Glutamatergic neuron (in vitro differentiated cells): ENCODE measurements around the gene DNAJA4. TPM values are rescaled to one million over a fixed set of nuclear protein-coding genes. Genes with fewer than 3 reads are reported as not detected.

Experiments
- DNase-seq: peaks from one replicate; pipeline ENCODE4 v3.0.0; 2022
- H3K27ac Mint-ChIP-seq: one replicate; pipeline ENCODE4 v1.8.0; 2020; ENCODE audit warnings: mild to moderate bottlenecking, mixed read lengths, inconsistent platforms; ENCODE audit not compliant: unreplicated experiment
- H3K27me3 Mint-ChIP-seq: one replicate; pipeline ENCODE4 v1.8.0; 2020; ENCODE audit warnings: mild to moderate bottlenecking, moderate library complexity, mixed read lengths, inconsistent platforms; ENCODE audit not compliant: unreplicated experiment
- H3K36me3 Mint-ChIP-seq: one replicate; pipeline ENCODE4 v1.8.0; 2020; ENCODE audit warnings: mild to moderate bottlenecking, mixed read lengths, inconsistent platforms; ENCODE audit not compliant: unreplicated experiment
- H3K4me1 Mint-ChIP-seq: one replicate; pipeline ENCODE4 v1.8.0; 2020; ENCODE audit warnings: mild to moderate bottlenecking, low read depth, mixed read lengths, inconsistent platforms; ENCODE audit not compliant: unreplicated experiment
- H3K4me3 Mint-ChIP-seq: one replicate; pipeline ENCODE4 v1.8.0; 2020; ENCODE audit warnings: mild to moderate bottlenecking, mixed read lengths, inconsistent platforms; ENCODE audit not compliant: unreplicated experiment
- H3K9me3 Mint-ChIP-seq: one replicate; pipeline ENCODE4 v1.8.0; 2020; ENCODE audit warnings: mild to moderate bottlenecking, moderate library complexity, mixed read lengths, inconsistent platforms; ENCODE audit not compliant: unreplicated experiment
- CTCF ChIP-seq: fragments of 200-600 bp; sonication (generic); IDR thresholded peaks from one replicate; pipeline ENCODE4 v1.5.0; 2021; ENCODE audit not compliant: partially characterized antibody, unreplicated experiment
- long read RNA-seq: library from polyadenylated mRNA; unstranded; transcript quantifications from one replicate; pipeline ENCODE4 v2.0.0, GENCODE V29; 2020; ENCODE audit not compliant: unreplicated experiment
- total RNA-seq: library from RNA; stranded (reverse); fragmentation: NEBNext Ultra II Directional; extraction: Animal tissue kit (Norgen Biotek cat#: 25700); gene quantifications from one replicate; pipeline ENCODE4 v1.2.1, GENCODE V29; 2021; ENCODE audit not compliant: unreplicated experiment

DNAJA4 gene
- total RNA-seq, result 2.4 TPM
- long read RNA-seq, partial matches to known transcripts, result 0 of 1 reads
- long read RNA-seq, other reads (novel, unspliced or antisense), result 0 of 1 reads

- Mint-ChIP-seq H3K4me3 (peak within 1 kb of the TSS; percentile 75), H3K27me3 (peaks cover 5% of the 10 kb centered on the region), H3K27ac (no peak within 1 kb of the TSS), H3K36me3 (no peaks in the 10 kb centered on the region), H3K4me1 (peaks cover 9% of the 10 kb centered on the region), H3K9me3 (peaks cover 2% of the 10 kb centered on the region)
- DNase-seq, result peak; percentile 44
- no peak for TF ChIP-seq CTCF
These were observed at the start of gene DNAJA4 for GRCh38 chr15:78264304-78265136. Gene DNAJA4 (plus strand): TSS chr15:78264562. CDS start chr15:78264764, 202 bp downstream.

- peaks cover 9% of the 10 kb centered on the region for H3K27me3 Mint-ChIP-seq
- TF ChIP-seq CTCF, result no peak
- H3K9me3 Mint-ChIP-seq, result peaks cover 2% of the 10 kb centered on the region
- peak overlapping the region; percentile 46 for H3K27ac Mint-ChIP-seq
- H3K4me1 Mint-ChIP-seq, result peaks cover 15% of the 10 kb centered on the region
- no peak for DNase-seq
- no peak overlapping the region for H3K4me3 Mint-ChIP-seq
- no peaks in the 10 kb centered on the region for H3K36me3 Mint-ChIP-seq
These were observed 47.9 kb upstream of the DNAJA4 start for GRCh38 chr15:78216276-78217104.

GRCh38 chr15:78220713-78221112 is 43.6 kb upstream of the DNAJA4 start:
- Mint-ChIP-seq H3K4me3 (peak overlapping the region; percentile 16), H3K27me3 (peaks cover 4% of the 10 kb centered on the region), H3K36me3 (no peaks in the 10 kb centered on the region), H3K4me1 (peaks cover 19% of the 10 kb centered on the region), H3K27ac (peak overlapping the region; percentile 64), H3K9me3 (peaks cover 2% of the 10 kb centered on the region)
- DNase-seq, result no peak
- no peak for TF ChIP-seq CTCF

GRCh38 chr15:78222745-78223395 is 41.5 kb upstream of the DNAJA4 start:
- TF ChIP-seq CTCF, result no peak
- Mint-ChIP-seq H3K36me3 (no peaks in the 10 kb centered on the region), H3K9me3 (peaks cover 2% of the 10 kb centered on the region), H3K4me1 (peaks cover 15% of the 10 kb centered on the region), H3K27me3 (peaks cover 2% of the 10 kb centered on the region), H3K27ac (no peak overlapping the region), H3K4me3 (no peak overlapping the region)
- no peak for DNase-seq
